Endometrium (tissue), 2 donors: ENCODE measurements around the gene MPPE1.
"Not testable (repeated sequence)": the region's sequence is repeated elsewhere in the genome, so short reads cannot be mapped to it uniquely, and the experiment has no call there.

Source experiments
- FAIRE-seq: peaks from 2 replicates; lab custom pipeline; 2012; peaks lifted over from hg19 to GRCh38; lab: Jason Lieb, UNC
- donor health status: control.
- donor health status: control.

MPPE1 gene

GRCh38 chr18:11857177-11857887 is 50.8 kb downstream of the MPPE1 start:
- no peak for FAIRE-seq

- not testable (repeated sequence) for FAIRE-seq
These were observed 53.6 kb downstream of the MPPE1 start for GRCh38 chr18:11854554-11854953.

- no peak for FAIRE-seq
These were observed 56.2 kb downstream of the MPPE1 start for GRCh38 chr18:11851806-11852337.

- FAIRE-seq, result peak; percentile 58
These were observed 56.8 kb downstream of the MPPE1 start, which contains the start of gene CHMP1B for GRCh38 chr18:11851146-11851805. TSS of gene CHMP1B (plus strand) at chr18:11851413. CDS start at chr18:11851512, 99 bp downstream.

- no peak for FAIRE-seq
These were observed 57.3 kb downstream of the MPPE1 start for GRCh38 chr18:11850821-11851145.

GRCh38 chr18:11849841-11850634 is 58.1 kb downstream of the MPPE1 start:
- FAIRE-seq, result no peak

- no peak for FAIRE-seq
These were observed 58.8 kb downstream of the MPPE1 start for GRCh38 chr18:11849279-11849678.

- FAIRE-seq, result no peak
These were observed 60.3 kb downstream of the MPPE1 start for GRCh38 chr18:11847811-11848210.

- FAIRE-seq, result no peak
These were observed 62.5 kb downstream of the MPPE1 start for GRCh38 chr18:11845654-11846053.

GRCh38 chr18:11844436-11844835 is 63.7 kb downstream of the MPPE1 start:
- FAIRE-seq, result no peak

- no peak for FAIRE-seq
These were observed 65.6 kb downstream of the MPPE1 start for GRCh38 chr18:11842562-11842961.

GRCh38 chr18:11840493-11840892 is 67.6 kb downstream of the MPPE1 start:
- no peak for FAIRE-seq

- no peak for FAIRE-seq
These were observed 68.6 kb downstream of the MPPE1 start for GRCh38 chr18:11839556-11839955.

GRCh38 chr18:11834772-11835171 is 73.3 kb downstream of the MPPE1 start:
- FAIRE-seq, result no peak
